ENCODE measurements around the gene GJC1.

Gene GJC1

GRCh38 chr17:44760474-44761308 lies 69.4 kb downstream of the GJC1 start:
- Histone ChIP-seq H3K23ac (ENCODE audit: low read length) (no peak overlapping the region), H3K27ac (ENCODE audit: low read depth, low read length) (no peak overlapping the region), H4K12ac (ENCODE audit: low read depth, low read length) (no peak overlapping the region), H2AK5ac (ENCODE audit: low read length) (no peak overlapping the region), H3K27me3 (ENCODE audit: insufficient read depth, low read length) (peaks cover 23% of the 10 kb centered on the region), H3K4me2 (ENCODE audit: low read length) (no peak overlapping the region), H3K4me1 (ENCODE audit: control insufficient read depth in 1 of 2, insufficient read depth in 2 of 2, low read length in 2 of 2) (peaks cover 3 to 5% of the 10 kb centered on the region in 2 experiments), H3K4ac (ENCODE audit: low read depth, low read length) (no peak overlapping the region), H4K8ac (ENCODE audit: low read depth, low read length) (no peak overlapping the region), H4K91ac (ENCODE audit: low read depth, low read length) (no peak overlapping the region), H3K79me2 (ENCODE audit: control insufficient read depth, insufficient read depth, low read length, poor library complexity) (no peaks in the 10 kb centered on the region), H3K18ac (ENCODE audit: low read length) (no peak overlapping the region), H3K9me3 (ENCODE audit: insufficient read depth, low read depth, low read length) (peaks cover 2% of the 10 kb centered on the region), H2BK12ac (ENCODE audit: low read length) (no peak overlapping the region), H3K36me3 (ENCODE audit: control insufficient read depth in 1 of 2, insufficient read depth in 2 of 2, low read length in 2 of 2) (no peaks in the 10 kb centered on the region), H3K14ac (ENCODE audit: low read length) (no peak overlapping the region), H2BK120ac (ENCODE audit: insufficient read depth, low read length, poor library complexity) (no peak overlapping the region), H3K4me3 (ENCODE audit: low read depth, low read length) (no peak overlapping the region), H2AFZ (ENCODE audit: insufficient read depth, low read length, poor library complexity) (no peak overlapping the region), H3K9ac (ENCODE audit: low read length) (no peak overlapping the region), H3K79me1 (ENCODE audit: low read length) (no peaks in the 10 kb centered on the region), H2BK5ac (ENCODE audit: low read depth, low read length, poor library complexity) (no peak overlapping the region)
- no CpG with 5 or more reads among the region's 13 CpGs for WGBS (ENCODE audit: extremely low coverage, insufficient coverage, insufficient read length)
- DNase-seq: no peak

- Histone ChIP-seq H3K4me2 (ENCODE audit: low read length) (no peak overlapping the region), H3K9me3 (ENCODE audit: insufficient read depth, low read depth, low read length) (peaks cover 2% of the 10 kb centered on the region), H2AK5ac (ENCODE audit: low read length) (no peak overlapping the region), H3K9ac (ENCODE audit: low read length) (no peak overlapping the region), H3K27me3 (ENCODE audit: insufficient read depth, low read length) (peaks cover 23% of the 10 kb centered on the region), H4K8ac (ENCODE audit: low read depth, low read length) (no peak overlapping the region), H2BK12ac (ENCODE audit: low read length) (no peak overlapping the region), H3K4me1 (ENCODE audit: control insufficient read depth in 1 of 2, insufficient read depth in 2 of 2, low read length in 2 of 2) (peaks cover 3 to 5% of the 10 kb centered on the region in 2 experiments), H3K79me2 (ENCODE audit: control insufficient read depth, insufficient read depth, low read length, poor library complexity) (no peaks in the 10 kb centered on the region), H2BK5ac (ENCODE audit: low read depth, low read length, poor library complexity) (no peak overlapping the region), H3K4me3 (ENCODE audit: low read depth, low read length) (no peak overlapping the region), H3K18ac (ENCODE audit: low read length) (no peak overlapping the region), H2BK120ac (ENCODE audit: insufficient read depth, low read length, poor library complexity) (no peak overlapping the region), H3K36me3 (ENCODE audit: control insufficient read depth in 1 of 2, insufficient read depth in 2 of 2, low read length in 2 of 2) (no peaks in the 10 kb centered on the region), H3K4ac (ENCODE audit: low read depth, low read length) (no peak overlapping the region), H3K27ac (ENCODE audit: low read depth, low read length) (no peak overlapping the region), H2AFZ (ENCODE audit: insufficient read depth, low read length, poor library complexity) (no peak overlapping the region), H4K12ac (ENCODE audit: low read depth, low read length) (no peak overlapping the region), H3K23ac (ENCODE audit: low read length) (no peak overlapping the region), H4K91ac (ENCODE audit: low read depth, low read length) (no peak overlapping the region), H3K79me1 (ENCODE audit: low read length) (no peaks in the 10 kb centered on the region), H3K14ac (ENCODE audit: low read length) (no peak overlapping the region)
- no peak for DNase-seq
- WGBS (ENCODE audit: extremely low coverage, insufficient coverage, insufficient read length): no CpG with 5 or more reads among the region's 3 CpGs
These were observed 70.2 kb downstream of the GJC1 start for GRCh38 chr17:44759916-44760243.

DNA sequence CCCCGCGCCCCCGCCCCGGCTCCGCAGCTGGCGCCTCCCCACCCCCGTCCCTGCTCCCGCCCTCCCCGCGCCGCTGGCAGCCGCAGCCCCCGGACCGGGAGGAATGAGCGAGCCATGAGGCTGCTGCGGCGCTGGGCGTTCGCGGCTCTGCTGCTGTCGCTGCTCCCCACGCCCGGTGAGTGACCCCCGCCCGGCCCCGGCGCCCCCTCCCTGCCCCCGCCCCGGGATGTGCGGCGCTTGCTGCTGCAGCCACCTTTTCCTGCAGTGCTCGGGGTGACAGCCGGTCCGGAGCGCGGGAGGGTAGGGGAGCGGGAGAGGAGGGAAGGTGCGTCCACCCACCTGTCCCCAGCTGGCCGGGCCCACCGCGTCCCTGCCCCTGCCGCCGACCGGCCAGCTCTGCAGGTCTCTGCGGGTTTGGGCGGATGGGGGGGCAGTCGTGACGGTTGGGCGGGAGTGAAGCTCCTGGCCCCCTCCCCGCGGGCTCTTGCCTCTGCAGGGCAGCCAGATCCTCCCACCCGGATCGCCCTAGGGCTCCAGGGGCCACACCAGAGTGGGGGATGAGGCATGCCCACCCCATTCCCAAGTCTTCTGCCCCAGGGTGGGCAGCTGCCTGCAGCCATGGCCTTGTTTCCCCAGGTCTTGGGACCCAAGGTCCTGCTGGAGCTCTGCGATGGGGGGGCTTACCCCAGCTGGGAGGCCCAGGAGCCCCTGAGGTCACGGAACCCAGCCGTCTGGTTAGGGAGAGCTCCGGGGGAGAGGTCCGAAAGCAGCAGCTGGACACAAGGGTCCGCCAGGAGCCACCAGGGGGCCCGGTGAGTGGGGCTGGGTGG lies 70.8 kb downstream of the GJC1 start:
- no CpG with 5 or more reads among the region's 60 CpGs for WGBS (ENCODE audit: extremely low coverage, insufficient coverage, insufficient read length)

DNA sequence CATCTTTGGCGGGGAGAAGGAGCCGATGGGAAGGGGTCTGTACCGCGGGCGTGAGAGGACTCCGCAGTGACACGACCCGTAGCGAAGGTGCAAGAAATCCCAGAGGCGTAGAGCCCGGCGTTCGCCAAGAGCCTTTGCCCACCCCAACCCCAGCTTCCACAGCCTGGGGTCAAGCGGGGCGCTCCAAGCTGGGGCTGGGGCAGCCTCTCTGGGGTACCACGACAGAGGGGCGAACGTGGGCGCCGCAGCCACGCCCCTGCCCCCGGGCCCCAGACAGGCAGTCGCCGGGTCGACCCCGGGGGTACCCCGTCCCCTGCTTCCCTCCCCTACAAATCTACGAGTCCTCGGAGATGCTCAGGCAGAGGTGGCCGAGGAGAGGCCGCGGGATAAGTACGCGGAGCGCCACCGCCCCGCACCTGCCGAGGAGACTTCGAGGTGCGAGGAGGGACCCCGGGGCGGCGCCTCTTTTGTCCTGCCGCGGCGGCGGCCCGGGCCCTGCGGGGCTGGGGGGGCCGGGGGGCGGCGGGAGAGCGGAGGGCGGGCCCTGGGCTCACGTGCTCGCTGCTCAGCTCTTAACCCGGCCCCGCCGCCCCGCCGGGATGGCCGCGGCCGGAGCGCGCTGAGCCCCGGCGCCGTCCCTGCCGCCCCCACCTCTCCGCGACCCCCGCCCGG lies 71.5 kb downstream of the GJC1 start, which contains the start of gene ADAM11:
TSS of gene ADAM11 (plus strand) at position 575 of the 672 bp plus-strand sequence. CDS start 212 bp downstream, outside the sequence.
- no peak within 1 kb of the TSS for H3K23ac ChIP-seq (ENCODE audit: low read length)
- H3K27me3 ChIP-seq (ENCODE audit: insufficient read depth, low read length): peaks cover 23% of the 10 kb centered on the region
- H2BK12ac ChIP-seq (ENCODE audit: low read length): no peak within 1 kb of the TSS
- H3K4ac ChIP-seq (ENCODE audit: low read depth, low read length): no peak within 1 kb of the TSS
- DNase-seq: no peak
- H3K18ac ChIP-seq (ENCODE audit: low read length): no peak within 1 kb of the TSS
- H4K91ac ChIP-seq (ENCODE audit: low read depth, low read length): no peak within 1 kb of the TSS
- no peaks in the 10 kb centered on the region for H3K79me1 ChIP-seq (ENCODE audit: low read length)
- H3K36me3 ChIP-seq (ENCODE audit: control insufficient read depth in 1 of 2, insufficient read depth in 2 of 2, low read length in 2 of 2): no peaks in the 10 kb centered on the region
- H3K27ac ChIP-seq (ENCODE audit: low read depth, low read length): no peak within 1 kb of the TSS
- peaks cover 2% of the 10 kb centered on the region for H3K9me3 ChIP-seq (ENCODE audit: insufficient read depth, low read depth, low read length)
- H2AFZ ChIP-seq (ENCODE audit: insufficient read depth, low read length, poor library complexity): no peak within 1 kb of the TSS
- no CpG with 5 or more reads among the region's 74 CpGs for WGBS (ENCODE audit: extremely low coverage, insufficient coverage, insufficient read length)
- H3K14ac ChIP-seq (ENCODE audit: low read length): no peak within 1 kb of the TSS
- H3K79me2 ChIP-seq (ENCODE audit: control insufficient read depth, insufficient read depth, low read length, poor library complexity): no peaks in the 10 kb centered on the region
- H4K12ac ChIP-seq (ENCODE audit: low read depth, low read length): no peak within 1 kb of the TSS
- H2BK5ac ChIP-seq (ENCODE audit: low read depth, low read length, poor library complexity): no peak within 1 kb of the TSS
- no peak within 1 kb of the TSS for H3K9ac ChIP-seq (ENCODE audit: low read length)
- H4K8ac ChIP-seq (ENCODE audit: low read depth, low read length): no peak within 1 kb of the TSS
- H3K4me2 ChIP-seq (ENCODE audit: low read length): peak within 1 kb of the TSS; percentile 58
- H2AK5ac ChIP-seq (ENCODE audit: low read length): no peak within 1 kb of the TSS
- no peak within 1 kb of the TSS for H2BK120ac ChIP-seq (ENCODE audit: insufficient read depth, low read length, poor library complexity)
- peak within 1 kb of the TSS; percentile 30 for H3K4me3 ChIP-seq (ENCODE audit: low read depth, low read length)
- H3K4me1 ChIP-seq (ENCODE audit: control insufficient read depth in 1 of 2, insufficient read depth in 2 of 2, low read length in 2 of 2): peaks cover 3 to 5% of the 10 kb centered on the region in 2 experiments

More for the DNA sequence above, 70.8 kb downstream of the GJC1 start:
- Histone ChIP-seq H3K36me3 (ENCODE audit: control insufficient read depth in 1 of 2, insufficient read depth in 2 of 2, low read length in 2 of 2) (no peaks in the 10 kb centered on the region), H3K9me3 (ENCODE audit: insufficient read depth, low read depth, low read length) (peaks cover 2% of the 10 kb centered on the region), H3K4me3 (ENCODE audit: low read depth, low read length) (peak overlapping the region; percentile 30), H4K91ac (ENCODE audit: low read depth, low read length) (no peak overlapping the region), H3K27me3 (ENCODE audit: insufficient read depth, low read length) (peaks cover 23% of the 10 kb centered on the region), H2AFZ (ENCODE audit: insufficient read depth, low read length, poor library complexity) (no peak overlapping the region), H2AK5ac (ENCODE audit: low read length) (no peak overlapping the region), H2BK120ac (ENCODE audit: insufficient read depth, low read length, poor library complexity) (no peak overlapping the region), H3K79me1 (ENCODE audit: low read length) (no peaks in the 10 kb centered on the region), H3K79me2 (ENCODE audit: control insufficient read depth, insufficient read depth, low read length, poor library complexity) (no peaks in the 10 kb centered on the region), H3K23ac (ENCODE audit: low read length) (no peak overlapping the region), H4K8ac (ENCODE audit: low read depth, low read length) (no peak overlapping the region), H3K4me2 (ENCODE audit: low read length) (peak overlapping the region; percentile 58), H3K27ac (ENCODE audit: low read depth, low read length) (no peak overlapping the region), H3K14ac (ENCODE audit: low read length) (no peak overlapping the region), H3K18ac (ENCODE audit: low read length) (no peak overlapping the region), H3K4ac (ENCODE audit: low read depth, low read length) (no peak overlapping the region), H3K4me1 (ENCODE audit: control insufficient read depth in 1 of 2, insufficient read depth in 2 of 2, low read length in 2 of 2) (peaks cover 3 to 5% of the 10 kb centered on the region in 2 experiments), H2BK5ac (ENCODE audit: low read depth, low read length, poor library complexity) (no peak overlapping the region), H3K9ac (ENCODE audit: low read length) (no peak overlapping the region), H4K12ac (ENCODE audit: low read depth, low read length) (no peak overlapping the region), H2BK12ac (ENCODE audit: low read length) (no peak overlapping the region)
- no peak for DNase-seq
